Heart left ventricle (tissue), 13 donors: ENCODE measurements around the gene SEC24B.

Experiments used
- POLR2A ChIP-seq, 2 donors: fragments of 450-650 bp; IDR thresholded peaks; one replicate each; pipeline ENCODE4 v1.6.1; 2017; ENCODE audit warnings: antibody characterized with exemption in 2 of 2, mild to moderate bottlenecking in 2 of 2, moderate library complexity in 2 of 2
- TF ChIP-seq, protein P1 (sequence below), 12 donors: fragments of 200-600 bp; sonication (generic) in 4 of 12; IDR thresholded peaks; one replicate each; pipeline versions ENCODE4 v1.5.0 to v1.8.0; 2018 to 2022; ENCODE audit warnings: antibody characterized with exemption in 12 of 12, mild to moderate bottlenecking in 5 of 12
- donor health status: ischemic (EF 13 %, LVEDD 7.1; RV severe dilation, severe dysfunction).
- donor health status: DM: no; HTN: yes; CAD: no.
- donor health status: DM: no; HTN: no; CAD: no.
- donor health status: ischemic (EF 25% LVEDD 6.9; RV normal size, moderate dysfunction).
- donor health status: ischemic (EF 25% LVEDD 5.7; RV mildly dilated, moderate dysfunction).
- donor health status: ischemic (EF 35%, LVEDD 5.7; RV mildly dilated, moderate dysfunction).
- donor health status: nonischemic (EF 11% LVEDD 7.7; RV severe dilation, severe dysfunction).
- donor health status: DM: yes; HTN: yes; CAD: no.
- donor health status: PGD.
- donor health status: ischemic (EF 29% LVEDD 5.4; RV normal size, mild dysfunction).
- donor health status: nonischemic (EF 23%, LVEDD 6.1; RV moderate dilation, normal function).

DNA sequence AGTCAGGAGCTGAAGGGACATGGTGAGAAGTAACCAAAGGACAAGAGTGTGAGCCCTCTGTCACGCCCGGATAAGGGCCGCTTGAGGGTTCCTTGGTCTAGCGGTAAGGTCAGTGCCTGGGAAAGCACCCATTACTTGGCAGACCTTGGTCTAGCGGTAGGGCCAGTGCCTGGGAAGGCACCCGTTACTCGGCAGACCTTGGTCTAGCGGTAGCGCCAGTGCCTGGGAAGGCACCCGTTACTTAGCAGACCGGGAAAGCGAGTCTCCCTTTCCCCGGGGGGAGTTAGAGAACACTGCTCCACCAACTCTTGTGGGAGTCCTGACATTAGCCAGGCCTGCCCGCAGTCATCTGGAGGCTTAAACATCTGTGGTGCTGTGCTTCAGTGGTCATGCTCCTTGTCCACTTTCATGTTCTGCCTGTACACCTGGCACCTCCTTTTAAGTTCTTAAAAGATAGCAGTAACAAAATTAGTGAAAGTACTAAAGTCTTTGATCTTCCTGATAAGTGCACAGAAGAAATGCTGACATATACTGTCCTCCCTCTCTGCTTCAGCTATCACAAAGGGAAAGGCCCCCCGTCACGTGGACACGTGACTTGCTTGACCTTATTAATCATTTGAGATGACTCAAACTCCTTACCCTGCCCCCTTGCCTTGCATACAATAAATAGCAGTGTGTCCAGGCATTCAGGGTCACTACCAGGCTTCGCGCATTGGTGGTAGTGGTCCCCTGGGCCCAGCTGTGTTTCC lies 9.3 kb upstream of the SEC24B start:
- TF ChIP-seq, protein P1, sequence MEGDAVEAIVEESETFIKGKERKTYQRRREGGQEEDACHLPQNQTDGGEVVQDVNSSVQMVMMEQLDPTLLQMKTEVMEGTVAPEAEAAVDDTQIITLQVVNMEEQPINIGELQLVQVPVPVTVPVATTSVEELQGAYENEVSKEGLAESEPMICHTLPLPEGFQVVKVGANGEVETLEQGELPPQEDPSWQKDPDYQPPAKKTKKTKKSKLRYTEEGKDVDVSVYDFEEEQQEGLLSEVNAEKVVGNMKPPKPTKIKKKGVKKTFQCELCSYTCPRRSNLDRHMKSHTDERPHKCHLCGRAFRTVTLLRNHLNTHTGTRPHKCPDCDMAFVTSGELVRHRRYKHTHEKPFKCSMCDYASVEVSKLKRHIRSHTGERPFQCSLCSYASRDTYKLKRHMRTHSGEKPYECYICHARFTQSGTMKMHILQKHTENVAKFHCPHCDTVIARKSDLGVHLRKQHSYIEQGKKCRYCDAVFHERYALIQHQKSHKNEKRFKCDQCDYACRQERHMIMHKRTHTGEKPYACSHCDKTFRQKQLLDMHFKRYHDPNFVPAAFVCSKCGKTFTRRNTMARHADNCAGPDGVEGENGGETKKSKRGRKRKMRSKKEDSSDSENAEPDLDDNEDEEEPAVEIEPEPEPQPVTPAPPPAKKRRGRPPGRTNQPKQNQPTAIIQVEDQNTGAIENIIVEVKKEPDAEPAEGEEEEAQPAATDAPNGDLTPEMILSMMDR (IDR thresholded peaks at IDR 0.05) = no peak
- TF ChIP-seq POLR2A (IDR thresholded peaks at IDR 0.05) = no peak
